SHP77 (cell line): ENCODE results near the gene DAND5.

ENCODE experiments used
- DNase-seq, 2 experiments: peaks; one replicate each; lab custom pipeline; 2025; lab: John Stamatoyannopoulos, UW

Gene DAND5

GRCh38 chr19:12994701-12995595 is 25.6 kb downstream of the DAND5 start, which contains the start of gene NFIX:
Gene NFIX (plus strand): TSS chr19:12995475. CDS start chr19:12995838, 363 bp downstream.
- no peak for DNase-seq

GRCh38 chr19:12995596-12996405 is 26.4 kb downstream of the DAND5 start:
- DNase-seq = no peak

DNA sequence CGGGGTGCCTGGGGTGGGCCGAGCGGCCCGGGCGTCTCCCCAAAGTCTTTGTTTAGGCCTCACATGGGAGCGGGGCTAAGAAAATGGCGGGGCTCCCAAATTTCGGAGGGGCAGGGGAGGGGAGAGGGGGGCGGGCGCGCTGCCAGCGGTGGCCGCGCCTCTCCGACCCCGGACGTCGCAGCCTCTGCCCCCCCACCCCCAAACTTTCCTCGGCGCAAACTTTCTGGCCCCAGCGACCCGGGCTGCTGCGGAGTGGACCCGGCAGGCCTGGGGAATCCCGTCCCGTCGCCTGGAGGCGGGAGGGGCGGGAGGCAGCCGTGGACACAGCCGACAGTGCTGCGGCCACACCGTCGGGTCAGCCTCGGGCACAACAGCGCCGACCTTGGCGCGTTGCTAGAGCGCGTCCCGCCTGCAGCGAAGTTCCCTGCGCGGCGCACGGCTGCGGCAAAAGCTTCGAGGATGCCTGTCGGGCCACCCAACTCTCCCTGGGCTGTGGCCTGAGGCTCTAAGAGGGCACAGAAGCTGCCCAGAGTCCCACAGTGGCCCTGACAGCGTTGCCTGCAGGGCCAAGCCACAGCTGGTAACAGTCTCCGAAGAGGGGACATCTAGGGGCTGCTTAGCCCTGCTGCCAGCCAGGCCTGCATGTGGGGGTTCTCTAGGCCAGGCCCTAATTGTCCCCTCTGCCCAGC is 27.2 kb downstream of the DAND5 start:
- DNase-seq = no peak

GRCh38 chr19:12997179-12997966 is 28.0 kb downstream of the DAND5 start:
- DNase-seq = no peak

GRCh38 chr19:12997967-12998940 is 28.9 kb downstream of the DAND5 start:
- DNase-seq = no peak

GRCh38 chr19:13001166-13001501 is 31.8 kb downstream of the DAND5 start:
- DNase-seq = no peak

DNA sequence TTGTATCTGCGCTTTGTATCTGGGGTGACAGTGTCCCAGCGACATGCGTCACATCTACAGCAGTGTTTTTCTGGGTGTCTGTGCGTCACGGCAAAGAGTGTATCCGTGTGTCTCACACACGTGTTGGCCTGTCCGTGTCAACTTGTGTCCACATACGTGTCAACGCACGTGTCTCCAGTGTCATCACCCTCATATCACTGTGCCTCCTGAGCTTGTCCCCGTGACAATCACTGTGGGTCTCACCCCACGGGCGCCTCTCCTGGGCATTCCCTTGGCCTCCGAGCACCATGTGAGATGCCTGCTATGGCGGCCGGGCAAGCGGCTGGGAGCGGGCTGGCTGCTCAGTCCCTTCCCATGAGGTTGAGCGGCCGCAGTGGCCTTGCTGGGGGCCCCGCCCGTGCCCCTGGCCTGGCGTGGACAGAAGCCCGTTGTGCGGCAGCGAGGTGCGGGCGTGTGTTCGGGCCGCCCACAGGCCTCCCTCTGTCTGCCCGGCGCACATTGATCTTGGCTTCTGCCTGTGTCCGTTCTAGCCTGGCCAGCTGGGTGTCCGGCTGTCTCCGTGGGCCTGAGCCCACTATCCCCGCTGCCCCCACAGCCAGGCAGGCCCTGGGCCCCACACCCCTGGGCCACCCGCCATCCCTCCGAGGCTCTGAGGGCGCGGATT is 32.3 kb downstream of the DAND5 start:
- DNase-seq = no peak

- no peak for DNase-seq
Measured at GRCh38 chr19:13002166-13002898, 33.0 kb downstream of the DAND5 start.

GRCh38 chr19:13003081-13003480 is 33.7 kb downstream of the DAND5 start:
- DNase-seq = no peak

DNA sequence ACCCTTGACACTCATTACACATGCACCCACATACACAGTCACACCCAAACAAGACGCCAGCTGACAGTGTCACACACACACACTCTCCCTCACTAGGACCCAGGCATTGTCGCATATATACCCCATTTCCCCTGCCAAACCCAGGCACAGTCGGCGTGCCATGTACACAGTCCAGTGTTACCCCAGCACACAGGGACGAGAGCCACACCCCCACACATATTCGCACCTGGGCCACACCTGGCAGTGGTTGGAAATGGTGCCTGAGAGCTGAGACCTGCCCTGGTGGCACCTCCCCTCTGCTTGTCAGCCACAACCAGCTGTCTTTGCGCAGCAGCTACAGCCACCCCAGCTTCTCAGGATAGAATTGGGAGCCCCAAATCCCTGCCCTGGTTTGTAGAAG is 34.9 kb downstream of the DAND5 start:
- no peak for DNase-seq

- no peak for DNase-seq
Measured at GRCh38 chr19:13005253-13005652, 35.9 kb downstream of the DAND5 start.

GRCh38 chr19:13005861-13006370 is 36.5 kb downstream of the DAND5 start:
- no peak for DNase-seq

DNA sequence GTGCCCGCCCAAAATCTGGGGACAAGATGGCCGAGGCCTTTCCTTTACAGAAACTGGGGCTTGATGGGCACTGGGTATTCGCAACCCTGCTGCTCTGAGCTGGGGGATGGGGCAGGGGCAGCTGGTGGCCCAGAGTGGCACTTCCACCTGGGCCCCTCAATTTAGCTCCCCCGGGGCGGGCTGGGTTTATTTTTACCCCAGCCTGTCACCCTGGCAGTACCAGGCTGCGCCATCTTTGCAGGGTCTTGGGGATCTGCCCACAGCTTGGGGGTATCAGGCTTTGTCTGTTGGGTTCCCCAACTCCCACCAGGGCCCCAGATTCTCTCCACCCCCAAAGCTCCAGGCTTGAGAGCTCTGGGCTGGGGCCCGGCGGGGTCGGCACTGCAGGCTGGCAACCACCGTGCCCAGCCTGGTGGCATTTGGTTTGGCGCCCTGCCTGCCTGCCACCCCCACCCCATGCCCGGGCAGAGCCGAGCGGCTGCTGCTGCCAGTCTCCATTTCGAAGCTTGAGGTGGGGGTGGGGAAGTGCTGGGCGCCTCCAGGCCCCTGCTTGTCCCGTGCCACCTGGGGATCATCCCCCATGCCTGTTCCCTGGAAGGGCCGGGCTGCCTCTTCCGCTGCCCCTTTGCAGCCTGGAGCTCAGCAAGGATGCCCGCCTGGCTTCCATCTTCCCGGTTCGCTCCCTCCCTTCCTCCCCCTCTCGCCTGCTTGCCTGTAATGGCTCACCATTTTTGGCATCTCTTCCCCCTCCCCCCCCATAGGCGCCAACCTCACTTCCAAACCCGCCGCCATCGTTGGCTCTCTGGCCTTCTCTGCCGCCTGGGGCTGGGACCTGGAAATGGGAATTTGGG is 37.3 kb downstream of the DAND5 start:
- DNase-seq = no peak

GRCh38 chr19:13007292-13008045 is 38.1 kb downstream of the DAND5 start:
- DNase-seq = no peak

GRCh38 chr19:13008926-13009787 is 39.8 kb downstream of the DAND5 start:
- DNase-seq = no peak
